H9 (cell line): Measurements from ENCODE around the gene ABHD15. TPM values are rescaled to one million over a fixed set of nuclear protein-coding genes. Genes with fewer than 3 reads are reported as not detected.

Source experiments
- DNase-seq: peaks from one replicate; pipeline ENCODE4 v3.0.0-alpha.2; 2017
- H2AFZ ChIP-seq: one replicate; pipeline ENCODE4 v1.6.1; 2013; ENCODE audit warnings: mild to moderate bottlenecking, low read length, control low read depth, moderate library complexity
- H2AK5ac ChIP-seq: 2 replicates; pipeline ENCODE4 v1.6.1; 2013; ENCODE audit warnings: low read length, control low read depth, mixed read lengths; ENCODE audit not compliant: insufficient read length
- H2BK120ac ChIP-seq: one replicate; pipeline ENCODE4 v1.6.1; 2013; ENCODE audit warnings: low read depth, mild to moderate bottlenecking, low read length, control low read depth, inconsistent platforms; ENCODE audit not compliant: poor library complexity, severe bottlenecking
- H2BK12ac ChIP-seq: 2 replicates; pipeline ENCODE4 v1.6.1; 2013; ENCODE audit warnings: low read length, control low read depth, mixed read lengths, low read depth; ENCODE audit not compliant: insufficient read length
- H2BK15ac ChIP-seq: 2 replicates; pipeline ENCODE4 v1.6.1; 2013; ENCODE audit warnings: low read depth, low read length, control low read depth
- H2BK20ac ChIP-seq: one replicate; pipeline ENCODE4 v1.6.1; 2013; ENCODE audit warnings: low read depth, mild to moderate bottlenecking, low read length, control low read depth, inconsistent platforms; ENCODE audit not compliant: poor library complexity, severe bottlenecking
- H2BK5ac ChIP-seq: 2 replicates; pipeline ENCODE4 v1.6.1; 2013; ENCODE audit warnings: low read length, control low read depth, mixed read lengths; ENCODE audit not compliant: insufficient read length
- H3K14ac ChIP-seq: 2 replicates; pipeline ENCODE4 v1.6.1; 2013; ENCODE audit warnings: low read length, control low read depth; ENCODE audit not compliant: insufficient read depth
- H3K18ac ChIP-seq: 2 replicates; pipeline ENCODE4 v1.6.1; 2013; ENCODE audit warnings: low read depth, mild to moderate bottlenecking, mixed read lengths, low read length, control low read depth; ENCODE audit not compliant: insufficient read length
- H3K23ac ChIP-seq: 2 replicates; pipeline ENCODE4 v1.6.1; 2013; ENCODE audit warnings: low read length, control low read depth, mixed read lengths, low read depth; ENCODE audit not compliant: insufficient read length
- H3K23me2 ChIP-seq: 2 replicates; pipeline ENCODE4 v1.6.1; 2013; ENCODE audit warnings: low read depth, mild to moderate bottlenecking, mixed read lengths, low read length, control low read depth; ENCODE audit not compliant: insufficient read length, poor library complexity, severe bottlenecking
- H3K27ac ChIP-seq: 2 replicates; pipeline ENCODE4 v1.5.1; 2013; ENCODE audit warnings: low read length, control low read depth, mixed read lengths, low read depth; ENCODE audit not compliant: insufficient read length
- H3K27me3 ChIP-seq: 2 replicates; pipeline ENCODE4 v1.6.1; 2013; ENCODE audit warnings: low read length, control low read depth, inconsistent platforms; ENCODE audit not compliant: insufficient read depth
- H3K4ac ChIP-seq: 2 replicates; pipeline ENCODE4 v1.6.1; 2013; ENCODE audit warnings: low read depth, mild to moderate bottlenecking, control low read depth, inconsistent platforms, low read length, moderate library complexity
- H3K4me1 ChIP-seq: 2 replicates; pipeline ENCODE4 v1.6.1; 2013; ENCODE audit warnings: low read length, control low read depth, inconsistent platforms; ENCODE audit not compliant: insufficient read depth
- H3K4me2 ChIP-seq: 2 replicates; pipeline ENCODE4 v1.6.1; 2013; ENCODE audit warnings: low read length, control low read depth, mixed read lengths; ENCODE audit not compliant: insufficient read length, insufficient read depth
- H3K56ac ChIP-seq: 2 replicates; pipeline ENCODE4 v1.6.1; 2013; ENCODE audit warnings: low read depth, mild to moderate bottlenecking, mixed read lengths, low read length, control low read depth; ENCODE audit not compliant: insufficient read length
- H3K79me1 ChIP-seq: 2 replicates; pipeline ENCODE4 v1.6.1; 2013; ENCODE audit warnings: low read depth, mild to moderate bottlenecking, moderate library complexity, low read length, control low read depth, inconsistent platforms; ENCODE audit not compliant: insufficient read depth, poor library complexity, severe bottlenecking
- H3K79me2 ChIP-seq: 2 replicates; pipeline ENCODE4 v1.6.1; 2013; ENCODE audit warnings: low read length, control low read depth, inconsistent platforms; ENCODE audit not compliant: insufficient read depth
- H3K9ac ChIP-seq: 2 replicates; pipeline ENCODE4 v1.6.1; 2013; ENCODE audit warnings: low read length, control low read depth, mixed read lengths; ENCODE audit not compliant: insufficient read length; ENCODE audit errors: extremely low read depth
- H3K9me3 ChIP-seq: one replicate; pipeline ENCODE4 v1.6.1; 2013; ENCODE audit warnings: low read depth, low read length, inconsistent platforms; ENCODE audit not compliant: control insufficient read depth
- H3T11ph ChIP-seq: one replicate; pipeline ENCODE4 v1.6.1; 2013; ENCODE audit warnings: mild to moderate bottlenecking, low read length, control low read depth, inconsistent platforms
- H4K20me1 ChIP-seq: one replicate; pipeline ENCODE4 v1.6.1; 2013; ENCODE audit not compliant: control insufficient read depth, insufficient read length, insufficient read depth
- H4K5ac ChIP-seq: 2 replicates; pipeline ENCODE4 v1.6.1; 2013; ENCODE audit warnings: low read depth, mild to moderate bottlenecking, mixed read lengths, low read length, control low read depth; ENCODE audit not compliant: insufficient read length
- H4K8ac ChIP-seq: replicated peaks from 2 replicates; pipeline ENCODE4 v1.6.1; 2013; ENCODE audit warnings: low read length, control low read depth, mixed read lengths, low read depth; ENCODE audit not compliant: insufficient read length
- H4K91ac ChIP-seq: 2 replicates; pipeline ENCODE4 v1.6.1; 2013; ENCODE audit warnings: low read depth, mild to moderate bottlenecking, moderate library complexity, mixed read lengths, low read length, control low read depth; ENCODE audit not compliant: insufficient read length
- H3K27ac Mint-ChIP-seq, 3 experiments: 2 replicates in 2 of 3; 3 replicates in 1 of 3; pipeline ENCODE4 v1.8.0; 2020 to 2021; ENCODE audit warnings: mixed read lengths in 3 of 3, mild to moderate bottlenecking in 1 of 3, moderate library complexity in 1 of 3
- H3K27me3 Mint-ChIP-seq: 2 replicates; pipeline ENCODE4 v1.8.0; 2021; ENCODE audit warnings: low read depth, mild to moderate bottlenecking, moderate library complexity, mixed read lengths
- H3K36me3 Mint-ChIP-seq, 3 experiments: 2 replicates in 2 of 3; 3 replicates in 1 of 3; pipeline ENCODE4 v1.8.0; 2020 to 2021; ENCODE audit warnings: low read depth in 3 of 3, mixed read lengths in 3 of 3; ENCODE audit not compliant: insufficient read depth in 1 of 3
- H3K4me1 Mint-ChIP-seq, 2 experiments: 2 replicates each; pipeline ENCODE4 v1.8.0; 2020; ENCODE audit warnings: mixed read lengths in 2 of 2
- H3K4me3 Mint-ChIP-seq, 2 experiments: 2 replicates in 1 of 2; 3 replicates in 1 of 2; pipeline ENCODE4 v1.8.0; 2020 to 2021; ENCODE audit warnings: mild to moderate bottlenecking in 2 of 2, mixed read lengths in 2 of 2, moderate library complexity in 1 of 2
- H3K9me3 Mint-ChIP-seq, 2 experiments: 2 replicates in 1 of 2; 3 replicates in 1 of 2; pipeline ENCODE4 v1.8.0; 2020; ENCODE audit warnings: mild to moderate bottlenecking in 2 of 2, mixed read lengths in 2 of 2, moderate library complexity in 1 of 2
- WGBS: extraction: QIAGEN DNeasy Blood & Tissue Kit; methylation state at CpG from one replicate; pipeline ENCODE4 v1.1.7; 2013; ENCODE audit warnings: missing lambda C conversion rate, low lambda C conversion rate, mixed read lengths; ENCODE audit not compliant: insufficient read length; ENCODE audit errors: extremely low coverage; 5-methylcytosine and 5-hydroxymethylcytosine counted together
- total RNA-seq: library from RNA; stranded (reverse); gene quantifications from 2 replicates; pipeline ENCODE4 v1.2.1, GENCODE V29; 2021
- TF ChIP-seq, protein P1 (sequence below): fragments of 200-600 bp; sonication (generic); conservative IDR thresholded peaks from 3 replicates; pipeline ENCODE4 v1.8.0; 2021; ENCODE audit warnings: antibody characterized with exemption, mild to moderate bottlenecking

ABHD15 gene
- total RNA-seq, 1 experiment from 2014 or later: 2.5 TPM

DNA sequence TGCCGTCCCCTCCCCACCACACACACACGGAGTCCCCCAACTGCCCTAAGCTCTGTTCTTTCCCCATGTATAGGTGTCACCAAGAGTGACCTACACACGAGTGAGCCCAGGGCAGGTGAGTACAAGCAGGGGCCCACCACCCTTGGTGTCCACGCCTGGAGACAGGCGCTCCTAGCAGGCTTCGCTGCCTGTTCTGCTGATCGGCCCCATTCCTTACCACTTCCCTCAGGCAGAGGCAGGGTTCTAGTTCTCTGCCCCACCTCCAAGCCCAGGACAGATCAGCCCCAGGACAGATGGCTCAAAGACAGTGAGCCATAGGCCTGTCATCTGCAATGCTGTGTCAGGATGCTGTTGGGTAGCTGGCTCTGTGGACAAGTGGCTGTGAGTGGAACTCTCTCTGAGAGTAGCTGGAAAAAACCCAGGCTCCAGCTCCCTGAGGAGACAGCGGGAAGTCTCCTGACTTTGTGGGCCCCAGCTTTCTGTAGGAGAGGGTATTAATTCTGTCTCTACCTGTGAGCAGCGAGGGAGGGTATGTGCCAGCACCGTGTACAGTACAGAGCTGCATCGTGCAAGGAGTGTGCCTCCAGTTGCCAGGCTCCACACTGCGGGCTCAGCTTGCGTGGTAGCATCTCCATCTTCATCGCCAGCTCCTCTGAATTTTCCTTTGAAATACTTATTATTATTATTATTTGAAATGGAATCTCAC is 2.6 kb upstream of the ABHD15 start:
- H3K36me3 Mint-ChIP-seq: peaks cover 3 to 18% (median 16%) of the 10 kb centered on the region in 3 experiments; a peak in 6 of 7 replicates

More for the DNA sequence above, 2.6 kb upstream of the ABHD15 start:
- peaks cover 23% of the 10 kb centered on the region for H3K23me2 ChIP-seq
- H4K5ac ChIP-seq: no peak overlapping the region
- Mint-ChIP-seq H3K9me3 (no peaks in the 10 kb centered on the region; a peak in 1 of 5 replicates), H3K4me1 (peaks cover 13 to 24% of the 10 kb centered on the region in 2 experiments), H3K27me3 (peaks cover 40% of the 10 kb centered on the region), H3K27ac (peak overlapping the region in 1 of 3 experiments; percentile 87; a peak in 1 of 7 replicates), H3K4me3 (peak overlapping the region; percentile 75 to 89)
- H3K14ac ChIP-seq: no peak overlapping the region
- TF ChIP-seq, protein P1, sequence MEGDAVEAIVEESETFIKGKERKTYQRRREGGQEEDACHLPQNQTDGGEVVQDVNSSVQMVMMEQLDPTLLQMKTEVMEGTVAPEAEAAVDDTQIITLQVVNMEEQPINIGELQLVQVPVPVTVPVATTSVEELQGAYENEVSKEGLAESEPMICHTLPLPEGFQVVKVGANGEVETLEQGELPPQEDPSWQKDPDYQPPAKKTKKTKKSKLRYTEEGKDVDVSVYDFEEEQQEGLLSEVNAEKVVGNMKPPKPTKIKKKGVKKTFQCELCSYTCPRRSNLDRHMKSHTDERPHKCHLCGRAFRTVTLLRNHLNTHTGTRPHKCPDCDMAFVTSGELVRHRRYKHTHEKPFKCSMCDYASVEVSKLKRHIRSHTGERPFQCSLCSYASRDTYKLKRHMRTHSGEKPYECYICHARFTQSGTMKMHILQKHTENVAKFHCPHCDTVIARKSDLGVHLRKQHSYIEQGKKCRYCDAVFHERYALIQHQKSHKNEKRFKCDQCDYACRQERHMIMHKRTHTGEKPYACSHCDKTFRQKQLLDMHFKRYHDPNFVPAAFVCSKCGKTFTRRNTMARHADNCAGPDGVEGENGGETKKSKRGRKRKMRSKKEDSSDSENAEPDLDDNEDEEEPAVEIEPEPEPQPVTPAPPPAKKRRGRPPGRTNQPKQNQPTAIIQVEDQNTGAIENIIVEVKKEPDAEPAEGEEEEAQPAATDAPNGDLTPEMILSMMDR: no peak
- H3K79me1 ChIP-seq: no peaks in the 10 kb centered on the region
- H3K27me3 ChIP-seq: peaks cover 8% of the 10 kb centered on the region; the same call in 1 of the 2 replicates
- no peak overlapping the region for H3K23ac ChIP-seq
- no peak overlapping the region for H2BK20ac ChIP-seq
- H2AFZ ChIP-seq: no peak overlapping the region
- no peak overlapping the region for H3K18ac ChIP-seq
- H2BK120ac ChIP-seq: no peak overlapping the region
- no peak overlapping the region for H4K91ac ChIP-seq
- no peak overlapping the region for H4K8ac ChIP-seq
- no peaks in the 10 kb centered on the region for H4K20me1 ChIP-seq
- no peak overlapping the region for H2BK12ac ChIP-seq
- no peak overlapping the region for H2BK5ac ChIP-seq
- no peak overlapping the region for H3K56ac ChIP-seq
- H3K27ac ChIP-seq: no peak overlapping the region
- H3K4me2 ChIP-seq: peak overlapping the region; percentile 64
- DNase-seq: no peak
- H3K4ac ChIP-seq: no peak overlapping the region
- no peak overlapping the region for H3K9ac ChIP-seq
- H3K4me1 ChIP-seq: no peaks in the 10 kb centered on the region
- no peak overlapping the region for H2BK15ac ChIP-seq
- H3K79me2 ChIP-seq: no peaks in the 10 kb centered on the region
- H3T11ph ChIP-seq: no peak overlapping the region
- no CpG with 5 or more reads among the region's 14 CpGs for WGBS
- H2AK5ac ChIP-seq: no peak overlapping the region
- no peaks in the 10 kb centered on the region for H3K9me3 ChIP-seq
